ENCODE measurements around the gene NIPAL4.

NIPAL4 gene

GRCh38 chr5:157509587-157509986 lies 49.6 kb downstream of the NIPAL4 start:
- Mint-ChIP-seq H3K4me3 (no peak overlapping the region), H3K27ac (no peak overlapping the region), H3K27me3 (ENCODE audit: low read depth) (no peaks in the 10 kb centered on the region), H3K4me1 (ENCODE audit: low read depth) (peaks cover 53% of the 10 kb centered on the region), H3K9me3 (no peaks in the 10 kb centered on the region), H3K36me3 (ENCODE audit: low read depth) (peaks cover 73% of the 10 kb centered on the region)

- Mint-ChIP-seq H3K4me3 (no peak overlapping the region), H3K4me1 (ENCODE audit: low read depth) (peaks cover 55% of the 10 kb centered on the region), H3K27ac (no peak overlapping the region), H3K9me3 (no peaks in the 10 kb centered on the region), H3K27me3 (ENCODE audit: low read depth) (no peaks in the 10 kb centered on the region), H3K36me3 (ENCODE audit: low read depth) (peaks cover 77% of the 10 kb centered on the region)
Measured at GRCh38 chr5:157510682-157511081, 50.7 kb downstream of the NIPAL4 start.

GRCh38 chr5:157511651-157512644 lies 51.9 kb downstream of the NIPAL4 start:
- H3K4me1 Mint-ChIP-seq (ENCODE audit: low read depth), result peaks cover 48% of the 10 kb centered on the region
- peak overlapping the region; percentile 45 for H3K27ac Mint-ChIP-seq
- no peaks in the 10 kb centered on the region for H3K9me3 Mint-ChIP-seq
- H3K4me3 Mint-ChIP-seq, result no peak overlapping the region
- no peaks in the 10 kb centered on the region for H3K27me3 Mint-ChIP-seq (ENCODE audit: low read depth)
- peaks cover 74% of the 10 kb centered on the region for H3K36me3 Mint-ChIP-seq (ENCODE audit: low read depth)

- Mint-ChIP-seq H3K4me3 (no peak overlapping the region), H3K27ac (peak overlapping the region; percentile 68), H3K27me3 (ENCODE audit: low read depth) (no peaks in the 10 kb centered on the region), H3K36me3 (ENCODE audit: low read depth) (peaks cover 69% of the 10 kb centered on the region), H3K4me1 (ENCODE audit: low read depth) (peaks cover 44% of the 10 kb centered on the region), H3K9me3 (no peaks in the 10 kb centered on the region)
Measured at GRCh38 chr5:157513182-157513581, 53.2 kb downstream of the NIPAL4 start.

GRCh38 chr5:157514974-157515373 lies 55.0 kb downstream of the NIPAL4 start:
- Mint-ChIP-seq H3K36me3 (ENCODE audit: low read depth) (peaks cover 72% of the 10 kb centered on the region), H3K27ac (peak overlapping the region; percentile 7), H3K4me1 (ENCODE audit: low read depth) (peaks cover 51% of the 10 kb centered on the region), H3K9me3 (no peaks in the 10 kb centered on the region), H3K27me3 (ENCODE audit: low read depth) (no peaks in the 10 kb centered on the region), H3K4me3 (no peak overlapping the region)

- H3K27me3 Mint-ChIP-seq (ENCODE audit: low read depth), result no peaks in the 10 kb centered on the region
- peaks cover 52% of the 10 kb centered on the region for H3K4me1 Mint-ChIP-seq (ENCODE audit: low read depth)
- peak overlapping the region; percentile 6 for H3K27ac Mint-ChIP-seq
- H3K36me3 Mint-ChIP-seq (ENCODE audit: low read depth), result peaks cover 74% of the 10 kb centered on the region
- H3K4me3 Mint-ChIP-seq, result no peak overlapping the region
- no peaks in the 10 kb centered on the region for H3K9me3 Mint-ChIP-seq
Measured at GRCh38 chr5:157516006-157516405, 56.0 kb downstream of the NIPAL4 start.

- Mint-ChIP-seq H3K27me3 (ENCODE audit: low read depth) (no peaks in the 10 kb centered on the region), H3K27ac (peak overlapping the region; percentile 37), H3K4me3 (no peak overlapping the region), H3K9me3 (no peaks in the 10 kb centered on the region), H3K4me1 (ENCODE audit: low read depth) (peaks cover 58% of the 10 kb centered on the region), H3K36me3 (ENCODE audit: low read depth) (peaks cover 76% of the 10 kb centered on the region)
Measured at GRCh38 chr5:157516626-157517325, 56.8 kb downstream of the NIPAL4 start.

GRCh38 chr5:157518963-157519362 lies 59.0 kb downstream of the NIPAL4 start:
- no peak overlapping the region for H3K4me3 Mint-ChIP-seq
- H3K9me3 Mint-ChIP-seq, result no peaks in the 10 kb centered on the region
- peak overlapping the region; percentile 57 for H3K27ac Mint-ChIP-seq
- H3K27me3 Mint-ChIP-seq (ENCODE audit: low read depth), result no peaks in the 10 kb centered on the region
- H3K4me1 Mint-ChIP-seq (ENCODE audit: low read depth), result peaks cover 52% of the 10 kb centered on the region
- peaks cover 66% of the 10 kb centered on the region for H3K36me3 Mint-ChIP-seq (ENCODE audit: low read depth)

- peaks cover 54% of the 10 kb centered on the region for H3K4me1 Mint-ChIP-seq (ENCODE audit: low read depth)
- H3K4me3 Mint-ChIP-seq, result no peak overlapping the region
- no peaks in the 10 kb centered on the region for H3K9me3 Mint-ChIP-seq
- H3K36me3 Mint-ChIP-seq (ENCODE audit: low read depth), result peaks cover 67% of the 10 kb centered on the region
- no peaks in the 10 kb centered on the region for H3K27me3 Mint-ChIP-seq (ENCODE audit: low read depth)
- no peak overlapping the region for H3K27ac Mint-ChIP-seq
Measured at GRCh38 chr5:157519579-157520253, 59.7 kb downstream of the NIPAL4 start.

- H3K27ac Mint-ChIP-seq, result peak overlapping the region; percentile 15
Measured at GRCh38 chr5:157520911-157521703, 61.1 kb downstream of the NIPAL4 start.

GRCh38 chr5:157521704-157522029 lies 61.7 kb downstream of the NIPAL4 start:
- peak overlapping the region; percentile 15 for H3K27ac Mint-ChIP-seq
- peaks cover 64% of the 10 kb centered on the region for H3K36me3 Mint-ChIP-seq (ENCODE audit: low read depth)
- H3K27me3 Mint-ChIP-seq (ENCODE audit: low read depth), result no peaks in the 10 kb centered on the region
- H3K4me1 Mint-ChIP-seq (ENCODE audit: low read depth), result peaks cover 58% of the 10 kb centered on the region
- no peaks in the 10 kb centered on the region for H3K9me3 Mint-ChIP-seq
- H3K4me3 Mint-ChIP-seq, result no peak overlapping the region

More at GRCh38 chr5:157520911-157521703, 61.1 kb downstream of the NIPAL4 start:
- Mint-ChIP-seq H3K4me3 (peak overlapping the region; percentile 25), H3K9me3 (no peaks in the 10 kb centered on the region), H3K27me3 (ENCODE audit: low read depth) (no peaks in the 10 kb centered on the region), H3K4me1 (ENCODE audit: low read depth) (peaks cover 57% of the 10 kb centered on the region), H3K36me3 (ENCODE audit: low read depth) (peaks cover 67% of the 10 kb centered on the region)

- peaks cover 73% of the 10 kb centered on the region for H3K36me3 Mint-ChIP-seq (ENCODE audit: low read depth)
- H3K4me3 Mint-ChIP-seq, result no peak overlapping the region
- H3K9me3 Mint-ChIP-seq, result no peaks in the 10 kb centered on the region
- no peaks in the 10 kb centered on the region for H3K27me3 Mint-ChIP-seq (ENCODE audit: low read depth)
- H3K4me1 Mint-ChIP-seq (ENCODE audit: low read depth), result peaks cover 66% of the 10 kb centered on the region
- no peak overlapping the region for H3K27ac Mint-ChIP-seq
Measured at GRCh38 chr5:157523976-157524375, 64.0 kb downstream of the NIPAL4 start.
